Measurements from ENCODE around the gene RPS6KB2.

DNA sequence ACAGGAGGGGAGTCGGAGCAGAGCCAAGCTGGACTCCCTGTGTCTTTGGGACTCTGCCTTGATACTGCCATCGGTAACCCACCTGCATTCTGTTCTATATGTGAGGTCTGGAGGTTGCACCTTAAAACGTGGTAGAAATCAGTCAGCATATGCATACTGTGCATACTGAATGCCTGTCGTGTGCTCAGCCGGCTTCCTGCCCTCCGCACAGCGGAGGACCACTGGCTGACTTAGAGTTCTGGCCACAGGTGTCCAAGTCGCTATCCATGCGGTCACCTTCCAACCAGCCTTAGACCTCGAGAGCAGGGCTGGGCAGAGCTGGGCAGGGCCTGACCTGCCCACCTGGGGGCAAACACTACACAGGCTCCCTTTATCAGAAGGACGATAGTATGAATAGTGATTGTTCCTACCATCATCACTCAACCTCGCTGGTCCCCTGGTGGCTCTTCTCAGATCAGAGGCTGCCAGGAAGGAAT, 20.6 kb upstream of the RPS6KB2 start:
- TF ChIP-seq, protein P1, sequence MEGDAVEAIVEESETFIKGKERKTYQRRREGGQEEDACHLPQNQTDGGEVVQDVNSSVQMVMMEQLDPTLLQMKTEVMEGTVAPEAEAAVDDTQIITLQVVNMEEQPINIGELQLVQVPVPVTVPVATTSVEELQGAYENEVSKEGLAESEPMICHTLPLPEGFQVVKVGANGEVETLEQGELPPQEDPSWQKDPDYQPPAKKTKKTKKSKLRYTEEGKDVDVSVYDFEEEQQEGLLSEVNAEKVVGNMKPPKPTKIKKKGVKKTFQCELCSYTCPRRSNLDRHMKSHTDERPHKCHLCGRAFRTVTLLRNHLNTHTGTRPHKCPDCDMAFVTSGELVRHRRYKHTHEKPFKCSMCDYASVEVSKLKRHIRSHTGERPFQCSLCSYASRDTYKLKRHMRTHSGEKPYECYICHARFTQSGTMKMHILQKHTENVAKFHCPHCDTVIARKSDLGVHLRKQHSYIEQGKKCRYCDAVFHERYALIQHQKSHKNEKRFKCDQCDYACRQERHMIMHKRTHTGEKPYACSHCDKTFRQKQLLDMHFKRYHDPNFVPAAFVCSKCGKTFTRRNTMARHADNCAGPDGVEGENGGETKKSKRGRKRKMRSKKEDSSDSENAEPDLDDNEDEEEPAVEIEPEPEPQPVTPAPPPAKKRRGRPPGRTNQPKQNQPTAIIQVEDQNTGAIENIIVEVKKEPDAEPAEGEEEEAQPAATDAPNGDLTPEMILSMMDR (optimal IDR thresholded peaks at IDR 0.05 in 1 of 3, IDR thresholded peaks at IDR 0.05 in 1 of 3, conservative IDR thresholded peaks at IDR 0.05 in 1 of 3; ENCODE audit: extremely low read depth in 1 of 3, insufficient read depth in 2 of 3, low read length in 3 of 3) = no peak
- TF ChIP-seq EZH2 (IDR thresholded peaks at IDR 0.05; ENCODE audit: low read length) = no peak

All from keratinocyte (primary cell).